HL-60/S4 treated with phorbol 12-myristate 13-acetate at 8.2 ng/mL for 4 days and 3 days (cell line): ENCODE data around the gene PEX11G.
"Not testable (repeated sequence)": the region's sequence is repeated elsewhere in the genome, so short reads cannot be mapped to it uniquely, and the experiment has no call there.

Experiments used
- in situ Hi-C: fragments of 300-500 bp; cut with MboI; formaldehyde crosslinking; loops from 2 replicates; pipeline ENCODE4 v1.15.0; 2022; ENCODE audit warnings: low sequenced_read_pairs

The PEX11G gene

GRCh38 chr19:7441468-7442146 lies 47.2 kb downstream of the PEX11G start:
- in situ Hi-C loops, result no loop called here

GRCh38 chr19:7440188-7440975 lies 48.5 kb downstream of the PEX11G start:
- in situ Hi-C loops, result no loop called here

- in situ Hi-C loops, result no loop called here
These were observed 53.2 kb downstream of the PEX11G start for GRCh38 chr19:7435586-7435985.

- in situ Hi-C loops, result no loop called here
These were observed 54.4 kb downstream of the PEX11G start for GRCh38 chr19:7434391-7434790.

- in situ Hi-C loops, result not testable (repeated sequence)
These were observed 55.4 kb downstream of the PEX11G start for GRCh38 chr19:7433456-7433855.

GRCh38 chr19:7429638-7430282 lies 59.1 kb downstream of the PEX11G start:
- in situ Hi-C loops, result no loop called here

- in situ Hi-C loops, result no loop called here
These were observed 60.2 kb downstream of the PEX11G start for GRCh38 chr19:7428651-7429113.

- in situ Hi-C loops, result no loop called here
These were observed 60.9 kb downstream of the PEX11G start for GRCh38 chr19:7427944-7428343.

GRCh38 chr19:7426986-7427385 lies 61.8 kb downstream of the PEX11G start:
- in situ Hi-C loops, result no loop called here
